GM23338 (cell line): ENCODE measurements around the gene HIVEP2. TPM values are rescaled to one million over a fixed set of nuclear protein-coding genes. Genes with fewer than 3 reads are reported as not detected.

Source experiments
- ATAC-seq: fragments of 200-7000 bp; cut with Tn5 transposase; 3 replicates; pipeline ENCODE4 v1.9.1; 2020
- DNase-seq: peaks from one replicate; pipeline ENCODE4 v3.0.0-alpha.2; 2015; ENCODE audit warnings: low spot score
- H2AFZ ChIP-seq: fragments of 200-600 bp; sonication (generic); 2 replicates; pipeline ENCODE4 v1.8.0; 2016; ENCODE audit warnings: antibody characterized with exemption, mild to moderate bottlenecking, moderate library complexity
- H3F3A ChIP-seq: fragments of 200-600 bp; sonication (generic); replicated peaks from 2 replicates; pipeline ENCODE4 v1.8.0; 2017; ENCODE audit warnings: antibody characterized with exemption, mixed run types, low read depth
- H3K27ac ChIP-seq: fragments of 200-600 bp; sonication (generic); 2 replicates; pipeline ENCODE4 v1.6.1; 2016; ENCODE audit warnings: low read depth
- H3K27me3 ChIP-seq: fragments of 200-600 bp; sonication (generic); 2 replicates; pipeline ENCODE4 v1.8.0; 2016; ENCODE audit warnings: mild to moderate bottlenecking, mixed run types, moderate library complexity; ENCODE audit not compliant: insufficient read depth
- H3K36me3 ChIP-seq: fragments of 200-600 bp; sonication (generic); 2 replicates; pipeline ENCODE4 v1.8.0; 2016; ENCODE audit warnings: mild to moderate bottlenecking; ENCODE audit not compliant: insufficient read depth
- H3K4me1 ChIP-seq: fragments of 200-600 bp; sonication (generic); 2 replicates; pipeline ENCODE4 v1.8.0; 2016; ENCODE audit warnings: mild to moderate bottlenecking, moderate library complexity; ENCODE audit not compliant: insufficient read depth
- H3K4me2 ChIP-seq: fragments of 200-600 bp; sonication (generic); 2 replicates; pipeline ENCODE4 v1.7.1; 2017; ENCODE audit warnings: mixed run types
- H3K4me3 ChIP-seq: fragments of 200-600 bp; sonication (generic); 2 replicates; pipeline ENCODE4 v1.6.1; 2016; ENCODE audit warnings: mixed run types
- H3K79me2 ChIP-seq: fragments of 200-600 bp; sonication (generic); replicated peaks from 2 replicates; pipeline ENCODE4 v1.8.0; 2017; ENCODE audit warnings: mild to moderate bottlenecking; ENCODE audit not compliant: insufficient read depth
- H3K9me2 ChIP-seq: fragments of 200-600 bp; sonication (generic); 2 replicates; pipeline ENCODE4 v1.8.0; 2017; ENCODE audit not compliant: insufficient read depth
- H4K20me1 ChIP-seq: fragments of 200-600 bp; sonication (generic); replicated peaks from 2 replicates; pipeline ENCODE4 v1.8.0; 2017; ENCODE audit warnings: mild to moderate bottlenecking; ENCODE audit not compliant: insufficient read depth
- H3K27ac Mint-ChIP-seq: 2 replicates; pipeline ENCODE4 v1.8.0; 2020; ENCODE audit warnings: inconsistent platforms, mild to moderate bottlenecking, moderate library complexity, mixed read lengths
- H3K27me3 Mint-ChIP-seq: 3 replicates; pipeline ENCODE4 v1.8.0; 2022; ENCODE audit warnings: low read depth, mild to moderate bottlenecking, moderate library complexity, mixed read lengths, inconsistent platforms; ENCODE audit not compliant: insufficient read depth, poor library complexity
- H3K36me3 Mint-ChIP-seq: 3 replicates; pipeline ENCODE4 v1.8.0; 2021; ENCODE audit warnings: low read depth, mild to moderate bottlenecking, inconsistent platforms, moderate library complexity, mixed read lengths
- H3K4me1 Mint-ChIP-seq: 3 replicates; pipeline ENCODE4 v1.8.0; 2020; ENCODE audit warnings: mild to moderate bottlenecking, inconsistent platforms, mixed read lengths
- H3K4me3 Mint-ChIP-seq: 3 replicates; pipeline ENCODE4 v1.8.0; 2021; ENCODE audit warnings: moderate library complexity, mild to moderate bottlenecking, inconsistent platforms, mixed read lengths
- H3K9me3 Mint-ChIP-seq: 3 replicates; pipeline ENCODE4 v1.8.0; 2020; ENCODE audit warnings: moderate library complexity, mild to moderate bottlenecking, inconsistent platforms, mixed read lengths
- CREB1 ChIP-seq: fragments of 250-450 bp; sonication (Bioruptor Pico); IDR thresholded peaks from 2 replicates; pipeline ENCODE4 v1.5.0; 2020; ENCODE audit warnings: low read depth, mild to moderate bottlenecking, moderate library complexity
- CTCF ChIP-seq, 2 experiments: fragments of 200-600 bp in 1 of 2; sonication (generic) in 1 of 2; conservative IDR thresholded peaks; 2 replicates each; pipeline versions ENCODE4 v1.5.1 to v1.6.1; 2016 to 2017; ENCODE audit warnings: antibody characterized with exemption in 2 of 2, low read depth in 2 of 2, mild to moderate bottlenecking in 2 of 2, moderate library complexity in 1 of 2
- EZH2 ChIP-seq: fragments of 200-600 bp; sonication (generic); IDR thresholded peaks from one replicate; pipeline ENCODE4 v1.8.0; 2017; ENCODE audit warnings: antibody characterized with exemption, mild to moderate bottlenecking, low read depth; ENCODE audit not compliant: unreplicated experiment
- EZH2phosphoT487 ChIP-seq: fragments of 200-600 bp; sonication (generic); IDR thresholded peaks from one replicate; pipeline ENCODE4 v1.8.1; 2018; ENCODE audit warnings: antibody characterized with exemption; ENCODE audit not compliant: unreplicated experiment
- JUNB ChIP-seq: IDR thresholded peaks from one replicate; pipeline ENCODE4 v1.6.1; 2016; ENCODE audit warnings: antibody characterized with exemption; ENCODE audit not compliant: unreplicated experiment
- NANOG ChIP-seq: IDR thresholded peaks from 2 replicates; pipeline ENCODE4 v1.6.1; 2016; ENCODE audit warnings: antibody characterized with exemption, borderline replicate concordance
- POLR2AphosphoS5 ChIP-seq: IDR thresholded peaks from 2 replicates; pipeline ENCODE4 v1.6.1; 2016; ENCODE audit warnings: antibody characterized with exemption, low read depth
- REST ChIP-seq: IDR thresholded peaks from one replicate; pipeline ENCODE4 v1.6.1; 2018; ENCODE audit warnings: antibody characterized with exemption; ENCODE audit not compliant: unreplicated experiment
- STAT1 ChIP-seq: IDR thresholded peaks from one replicate; pipeline ENCODE4 v1.6.1; 2016; ENCODE audit warnings: antibody characterized with exemption; ENCODE audit not compliant: unreplicated experiment
- ZNF114 ChIP-seq: fragments of 250-450 bp; sonication (Bioruptor Pico); IDR thresholded peaks from 2 replicates; pipeline ENCODE4 v1.5.0; 2020; ENCODE audit warnings: mild to moderate bottlenecking, moderate library complexity
- ZNF331 ChIP-seq: fragments of 250-450 bp; sonication (Bioruptor Pico); IDR thresholded peaks from 2 replicates; pipeline ENCODE4 v1.5.0; 2020; ENCODE audit warnings: low read depth, mild to moderate bottlenecking, moderate library complexity
- ZNF462 ChIP-seq: fragments of 250-450 bp; sonication (Bioruptor Pico); IDR thresholded peaks from 2 replicates; pipeline ENCODE4 v1.5.0; 2020; ENCODE audit warnings: mild to moderate bottlenecking, moderate library complexity
- polyA plus RNA-seq: library from polyadenylated mRNA; unstranded; fragments of >200 nt; fragmentation: Nextera tagmentation; extraction: Ambion mirVana; gene quantifications from 2 replicates; pipeline ENCODE4 v1.2.1, GENCODE V29; 2016
- total RNA-seq: library from RNA; depleted of rRNA; stranded (reverse); fragments of >200 nt; shearing (Covaris generic); gene quantifications from 2 replicates; pipeline ENCODE4 v1.2.3, GENCODE V29; 2014

The HIVEP2 gene
- total and polyA plus RNA-seq, 2 experiments from 2014 or later, result 1.5 to 7.4 TPM

DNA sequence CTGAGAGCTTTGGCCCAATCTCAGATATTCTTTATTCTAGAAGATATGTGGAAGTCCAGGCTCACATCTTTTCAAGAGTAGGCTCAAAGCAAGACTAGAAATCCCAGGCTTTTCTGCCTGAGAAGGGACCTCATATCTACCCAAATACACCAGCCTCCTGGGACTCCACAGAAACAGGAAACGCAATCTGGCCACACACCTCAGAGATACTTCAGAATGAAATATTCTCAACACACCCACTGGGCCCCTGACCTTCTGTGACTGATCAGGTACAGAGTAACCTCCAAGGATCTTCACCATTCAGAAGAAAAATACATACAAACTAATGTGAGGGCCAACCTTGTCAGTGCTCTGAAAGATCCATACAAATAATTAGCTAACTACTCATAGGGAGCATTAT, 183.2 kb downstream of the HIVEP2 start:
- Mint-ChIP-seq H3K27ac (no peak overlapping the region), H3K27me3 (no peaks in the 10 kb centered on the region), H3K36me3 (peaks cover 19% of the 10 kb centered on the region), H3K4me1 (no peaks in the 10 kb centered on the region), H3K4me3 (no peak overlapping the region), H3K9me3 (no peaks in the 10 kb centered on the region)
- no peaks in the 10 kb centered on the region for H3F3A ChIP-seq
- no peaks in the 10 kb centered on the region for H3K9me2 ChIP-seq
- H3K79me2 ChIP-seq, result no peaks in the 10 kb centered on the region
- no peaks in the 10 kb centered on the region for H4K20me1 ChIP-seq
- DNase-seq, result no peak
- no peaks in the 10 kb centered on the region for H3K4me1 ChIP-seq
- no peak overlapping the region for H3K4me2 ChIP-seq
- H3K36me3 ChIP-seq, result no peaks in the 10 kb centered on the region; the same call in 1 of the 2 replicates
- H3K27me3 ChIP-seq, result no peaks in the 10 kb centered on the region
- ATAC-seq, result no peak
- H3K4me3 ChIP-seq, result no peak overlapping the region
- H3K27ac ChIP-seq, result no peak overlapping the region
- no peak for TF ChIP-seq STAT1
- no peak for TF ChIP-seq REST
- TF ChIP-seq EZH2, result no peak
- no peak overlapping the region for H2AFZ ChIP-seq

DNA sequence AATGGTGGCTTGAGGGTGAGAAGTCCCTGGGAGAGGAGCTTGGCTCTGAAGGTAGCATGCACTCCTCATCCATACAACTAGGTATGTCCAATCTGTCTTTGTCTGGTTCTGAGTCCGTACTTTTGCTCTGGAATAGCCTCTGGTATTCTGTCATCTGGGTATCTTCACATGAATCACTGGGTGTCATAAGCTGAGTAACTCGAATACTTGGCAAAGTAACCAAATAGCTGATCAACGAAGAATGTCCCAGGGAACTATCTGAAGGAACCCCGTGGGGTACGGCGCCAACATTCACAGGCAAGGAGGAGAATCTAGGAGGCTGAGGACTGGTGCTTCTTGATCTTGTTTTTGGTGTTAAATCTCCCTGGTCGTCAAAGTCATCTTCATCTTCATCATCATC, 184.8 kb downstream of the HIVEP2 start:
- H3K4me3 Mint-ChIP-seq, result no peak overlapping the region
- Histone ChIP-seq H4K20me1 (no peaks in the 10 kb centered on the region), H3K9me2 (no peaks in the 10 kb centered on the region), H3K4me1 (no peaks in the 10 kb centered on the region), H3K4me3 (no peak overlapping the region), H3K36me3 (no peaks in the 10 kb centered on the region; the same call in 1 of the 2 replicates), H3K4me2 (no peak overlapping the region), H3K79me2 (no peaks in the 10 kb centered on the region), H3K27ac (no peak overlapping the region), H3F3A (no peaks in the 10 kb centered on the region), H3K27me3 (no peaks in the 10 kb centered on the region), H2AFZ (no peak overlapping the region)
- no peak overlapping the region for H3K27ac Mint-ChIP-seq
- no peak for ATAC-seq
- DNase-seq, result no peak
- no peaks in the 10 kb centered on the region for H3K9me3 Mint-ChIP-seq
- no peaks in the 10 kb centered on the region for H3K27me3 Mint-ChIP-seq
- peaks cover 4% of the 10 kb centered on the region for H3K4me1 Mint-ChIP-seq
- peaks cover 19% of the 10 kb centered on the region for H3K36me3 Mint-ChIP-seq
- TF ChIP-seq ZNF462 (CRISPR knock-in tag) (no peak), ZNF331 (no peak), POLR2AphosphoS5 (no peak), NANOG (no peak), CTCF (conservative IDR thresholded peaks at IDR 0.05; ENCODE audit: low read depth in 2 of 2) (no peak), JUNB (no peak), CREB1 (CRISPR knock-in tag) (no peak), EZH2phosphoT487 (no peak), STAT1 (no peak), ZNF114 (no peak)
